ENCODE measurements around the gene SYTL5.

- TF ChIP-seq, protein P1, sequence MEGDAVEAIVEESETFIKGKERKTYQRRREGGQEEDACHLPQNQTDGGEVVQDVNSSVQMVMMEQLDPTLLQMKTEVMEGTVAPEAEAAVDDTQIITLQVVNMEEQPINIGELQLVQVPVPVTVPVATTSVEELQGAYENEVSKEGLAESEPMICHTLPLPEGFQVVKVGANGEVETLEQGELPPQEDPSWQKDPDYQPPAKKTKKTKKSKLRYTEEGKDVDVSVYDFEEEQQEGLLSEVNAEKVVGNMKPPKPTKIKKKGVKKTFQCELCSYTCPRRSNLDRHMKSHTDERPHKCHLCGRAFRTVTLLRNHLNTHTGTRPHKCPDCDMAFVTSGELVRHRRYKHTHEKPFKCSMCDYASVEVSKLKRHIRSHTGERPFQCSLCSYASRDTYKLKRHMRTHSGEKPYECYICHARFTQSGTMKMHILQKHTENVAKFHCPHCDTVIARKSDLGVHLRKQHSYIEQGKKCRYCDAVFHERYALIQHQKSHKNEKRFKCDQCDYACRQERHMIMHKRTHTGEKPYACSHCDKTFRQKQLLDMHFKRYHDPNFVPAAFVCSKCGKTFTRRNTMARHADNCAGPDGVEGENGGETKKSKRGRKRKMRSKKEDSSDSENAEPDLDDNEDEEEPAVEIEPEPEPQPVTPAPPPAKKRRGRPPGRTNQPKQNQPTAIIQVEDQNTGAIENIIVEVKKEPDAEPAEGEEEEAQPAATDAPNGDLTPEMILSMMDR (conservative IDR thresholded peaks at IDR 0.05; ENCODE audit: low read depth, low read length) = no peak
- TF ChIP-seq EZH2 (IDR thresholded peaks at IDR 0.05; ENCODE audit: low read length, unreplicated experiment) = no peak
Observed at GRCh38 chrX:37976153-37976552, 30.2 kb upstream of the SYTL5 start.
